Neural progenitor cell (in vitro differentiated cells): Measurements from ENCODE around the gene CLEC20A. TPM values are rescaled to one million over a fixed set of nuclear protein-coding genes. Genes with fewer than 3 reads are reported as not detected.

Experiments
- DNase-seq: peaks from one replicate; pipeline ENCODE4 v3.0.0-alpha.2; 2016; ENCODE audit warnings: low spot score
- H2AFZ ChIP-seq: fragments of 200-600 bp; sonication (generic); replicated peaks from 2 replicates; pipeline ENCODE4 v1.6.1; 2016; ENCODE audit warnings: antibody characterized with exemption
- H3F3A ChIP-seq: fragments of 200-600 bp; sonication (generic); 2 replicates; pipeline ENCODE4 v1.6.1; 2016; ENCODE audit warnings: antibody characterized with exemption, low read depth
- H3K27ac ChIP-seq: fragments of 200-600 bp; sonication (generic); 2 replicates; pipeline ENCODE4 v1.5.1; 2016; ENCODE audit warnings: mild to moderate bottlenecking
- H3K27me3 ChIP-seq: fragments of 200-600 bp; sonication (generic); 2 replicates; pipeline ENCODE4 v1.6.1; 2016; ENCODE audit warnings: mild to moderate bottlenecking, moderate library complexity
- H3K36me3 ChIP-seq: fragments of 200-600 bp; sonication (generic); 2 replicates; pipeline ENCODE4 v1.5.1; 2016
- H3K4me1 ChIP-seq: fragments of 200-600 bp; sonication (generic); 2 replicates; pipeline ENCODE4 v1.6.1; 2016; ENCODE audit warnings: mixed run types
- H3K4me2 ChIP-seq: fragments of 200-600 bp; sonication (generic); 2 replicates; pipeline ENCODE4 v1.6.1; 2016
- H3K4me3 ChIP-seq: fragments of 200-600 bp; sonication (generic); 2 replicates; pipeline ENCODE4 v1.5.1; 2016
- H3K79me2 ChIP-seq: fragments of 200-600 bp; sonication (generic); 2 replicates; pipeline ENCODE4 v1.6.1; 2016; ENCODE audit warnings: low read depth
- H3K9ac ChIP-seq: fragments of 200-600 bp; sonication (generic); 2 replicates; pipeline ENCODE4 v1.6.1; 2016
- H3K9me3 ChIP-seq: fragments of 200-600 bp; sonication (generic); 2 replicates; pipeline ENCODE4 v1.5.1; 2016; ENCODE audit warnings: low read depth
- H4K20me1 ChIP-seq: fragments of 200-600 bp; sonication (generic); 2 replicates; pipeline ENCODE4 v1.6.1; 2016; ENCODE audit warnings: low read depth
- H3K27ac Mint-ChIP-seq: 3 replicates; pipeline ENCODE4 v1.8.0; 2021; ENCODE audit warnings: mixed read lengths
- H3K27me3 Mint-ChIP-seq: 2 replicates; pipeline ENCODE4 v1.8.0; 2022; ENCODE audit warnings: low read depth, mild to moderate bottlenecking, inconsistent platforms, moderate library complexity, mixed read lengths; ENCODE audit not compliant: insufficient read depth
- H3K36me3 Mint-ChIP-seq: 3 replicates; pipeline ENCODE4 v1.8.0; 2021; ENCODE audit warnings: mixed read lengths
- H3K4me1 Mint-ChIP-seq: 3 replicates; pipeline ENCODE4 v1.8.0; 2021; ENCODE audit warnings: mixed read lengths
- H3K4me3 Mint-ChIP-seq: 3 replicates; pipeline ENCODE4 v1.8.0; 2021; ENCODE audit warnings: mild to moderate bottlenecking, moderate library complexity, mixed read lengths
- H3K9me3 Mint-ChIP-seq: 3 replicates; pipeline ENCODE4 v1.8.0; 2020; ENCODE audit warnings: mixed read lengths
- CTCF ChIP-seq: fragments of 200-600 bp; sonication (generic); IDR thresholded peaks from 2 replicates; pipeline ENCODE4 v1.5.1; 2017; ENCODE audit warnings: antibody characterized with exemption, mild to moderate bottlenecking
- EZH2 ChIP-seq: fragments of 200-600 bp; sonication (generic); IDR thresholded peaks from 2 replicates; pipeline ENCODE4 v1.6.1; 2017; ENCODE audit warnings: antibody characterized with exemption, mild to moderate bottlenecking, moderate library complexity
- EZH2phosphoT487 ChIP-seq: fragments of 200-600 bp; sonication (generic); IDR thresholded peaks from 2 replicates; pipeline ENCODE4 v1.6.1; 2017; ENCODE audit warnings: antibody characterized with exemption
- total RNA-seq: library from RNA; depleted of rRNA; stranded (reverse); fragments of >200 nt; gene quantifications from 2 replicates; pipeline ENCODE4 v1.2.3, GENCODE V29; 2015; ENCODE audit warnings: low replicate concordance

The CLEC20A gene
- total RNA-seq, 1 donor from 2014 or later: not detected

GRCh38 chr1:178502856-178503255, 6.1 kb upstream of the CLEC20A start:
- DNase-seq: no peak
- Histone ChIP-seq H4K20me1 (no peaks in the 10 kb centered on the region), H3K27ac (no peak overlapping the region), H3K79me2 (no peaks in the 10 kb centered on the region), H3K27me3 (no peaks in the 10 kb centered on the region), H2AFZ (no peak overlapping the region), H3K9me3 (no peaks in the 10 kb centered on the region), H3F3A (peaks cover 3% of the 10 kb centered on the region), H3K4me1 (no peaks in the 10 kb centered on the region), H3K36me3 (no peaks in the 10 kb centered on the region), H3K4me2 (no peak overlapping the region), H3K4me3 (no peak overlapping the region), H3K9ac (no peak overlapping the region)
- H3K27ac Mint-ChIP-seq: no peak overlapping the region
- H3K4me1 Mint-ChIP-seq: peaks cover under 1% of the 10 kb centered on the region
- no peak overlapping the region for H3K4me3 Mint-ChIP-seq
- no peaks in the 10 kb centered on the region for H3K36me3 Mint-ChIP-seq
- TF ChIP-seq EZH2 (no peak), CTCF (no peak), EZH2phosphoT487 (no peak)
- H3K9me3 Mint-ChIP-seq: no peaks in the 10 kb centered on the region
- peaks cover 2% of the 10 kb centered on the region for H3K27me3 Mint-ChIP-seq

- no peaks in the 10 kb centered on the region for H3K79me2 ChIP-seq
- no peak overlapping the region for H3K27ac ChIP-seq
- no peaks in the 10 kb centered on the region for H3K9me3 Mint-ChIP-seq
- H3F3A ChIP-seq: peaks cover 3% of the 10 kb centered on the region
- DNase-seq: no peak
- H3K27me3 Mint-ChIP-seq: peaks cover 2% of the 10 kb centered on the region
- no peak overlapping the region for H3K4me2 ChIP-seq
- H3K4me1 Mint-ChIP-seq: peaks cover 4% of the 10 kb centered on the region
- H3K27me3 ChIP-seq: no peaks in the 10 kb centered on the region
- no peak overlapping the region for H3K4me3 Mint-ChIP-seq
- no peak overlapping the region for H3K27ac Mint-ChIP-seq
- no peak overlapping the region for H3K9ac ChIP-seq
- H4K20me1 ChIP-seq: no peaks in the 10 kb centered on the region
- no peaks in the 10 kb centered on the region for H3K36me3 Mint-ChIP-seq
- no peak for TF ChIP-seq EZH2phosphoT487
- TF ChIP-seq CTCF: no peak
- no peak for TF ChIP-seq EZH2
- H3K9me3 ChIP-seq: no peaks in the 10 kb centered on the region
- no peaks in the 10 kb centered on the region for H3K4me1 ChIP-seq
- H3K4me3 ChIP-seq: no peak overlapping the region
- H3K36me3 ChIP-seq: no peaks in the 10 kb centered on the region
- no peak overlapping the region for H2AFZ ChIP-seq
These were observed 5.6 kb upstream of the CLEC20A start for GRCh38 chr1:178502330-178502714.

DNA sequence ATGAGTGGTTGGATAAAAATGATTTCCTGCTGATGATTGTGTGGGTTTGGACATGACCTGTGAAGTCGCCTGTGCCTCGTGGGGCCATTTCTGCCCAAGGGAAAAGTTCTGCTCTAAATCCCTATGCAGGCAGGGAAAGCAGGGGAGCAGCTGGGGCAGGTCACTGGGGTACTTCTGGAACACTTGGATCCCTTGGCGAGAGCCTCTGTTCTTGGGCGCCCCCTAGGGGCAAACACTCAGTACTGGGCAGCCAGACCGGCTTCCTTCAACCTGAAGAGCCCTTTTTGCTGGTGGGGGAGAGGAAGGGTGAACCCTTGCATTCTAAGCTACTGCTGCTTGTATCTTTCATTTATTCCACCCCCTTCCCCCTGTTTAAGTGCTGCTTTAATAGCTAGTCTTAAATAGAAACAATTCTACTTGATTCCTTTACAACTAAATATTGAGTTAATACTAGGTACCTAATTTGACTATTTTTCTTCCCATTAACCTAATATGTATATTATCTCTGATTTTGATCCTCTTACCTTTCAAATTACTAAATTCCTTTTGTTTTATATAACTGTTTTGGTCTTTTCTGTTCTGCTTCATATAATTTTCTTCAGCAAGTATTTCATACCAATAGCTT, 5.1 kb upstream of the CLEC20A start:
- TF ChIP-seq EZH2 (no peak), CTCF (peak; percentile 90)
- Histone ChIP-seq H3K36me3 (no peaks in the 10 kb centered on the region), H3K27me3 (no peaks in the 10 kb centered on the region), H3K4me3 (no peak overlapping the region), H2AFZ (peak overlapping the region; percentile 65), H3K9ac (no peak overlapping the region), H4K20me1 (no peaks in the 10 kb centered on the region), H3K4me2 (no peak overlapping the region), H3F3A (peaks cover 3% of the 10 kb centered on the region), H3K9me3 (no peaks in the 10 kb centered on the region), H3K4me1 (no peaks in the 10 kb centered on the region), H3K27ac (no peak overlapping the region), H3K79me2 (no peaks in the 10 kb centered on the region)
- no peaks in the 10 kb centered on the region for H3K36me3 Mint-ChIP-seq
- no peak overlapping the region for H3K27ac Mint-ChIP-seq
- no peak overlapping the region for H3K4me3 Mint-ChIP-seq
- peaks cover 2% of the 10 kb centered on the region for H3K27me3 Mint-ChIP-seq
- no peaks in the 10 kb centered on the region for H3K9me3 Mint-ChIP-seq
- peak; percentile 88 for DNase-seq
- peaks cover 9% of the 10 kb centered on the region for H3K4me1 Mint-ChIP-seq
